Naive thymus-derived CD4-positive, alpha-beta T cell (primary cell): ENCODE data around the gene CD93. TPM values are rescaled to one million over a fixed set of nuclear protein-coding genes. Genes with fewer than 3 reads are reported as not detected.
A peak's percentile ranks its signal among the peaks of the same experiment; 100 is the strongest.

Experiments
- ATAC-seq: fragments of 150-1000 bp; cut with Tn5 transposase; 2 replicates; pipeline ENCODE4 v1.10.0; 2021; ENCODE audit warnings: mild to moderate bottlenecking, moderate library complexity
- CTCF ChIA-PET: fragments of 350-600 bp; sonication (Branson Sonifier 250); formaldehyde crosslinking; loops from one replicate; lab custom pipeline; 2021; ENCODE audit warnings: antibody characterized with exemption; lab: Charles Lee
- POLR2A ChIA-PET: fragments of 350-600 bp; sonication (Branson Sonifier 250); formaldehyde crosslinking; loops from one replicate; lab custom pipeline; 2021; ENCODE audit warnings: antibody characterized with exemption, inconsistent platforms; lab: Charles Lee
- DNase-seq, 9 donors: peaks; one replicate each; pipeline versions ENCODE4 v3.0.0 to v3.0.0-alpha.2; 2020 to 2022; ENCODE audit warnings: mixed read lengths in 1 of 9
- H3K27ac ChIP-seq: one replicate; pipeline ENCODE4 v1.7.0; 2013; ENCODE audit warnings: mild to moderate bottlenecking, low read depth, low read length, moderate library complexity
- H3K27me3 ChIP-seq, 2 donors: one replicate each; pipeline ENCODE4 v1.7.0; 2013; ENCODE audit warnings: low read length in 2 of 2, mild to moderate bottlenecking in 2 of 2, moderate library complexity in 2 of 2; ENCODE audit not compliant: control insufficient read depth in 2 of 2, insufficient read depth in 2 of 2
- H3K36me3 ChIP-seq, 3 experiments: 1 replicate in 2 of 3; 2 replicates in 1 of 3; pipeline ENCODE4 v1.7.0; 2013; ENCODE audit warnings: low read length in 3 of 3, mild to moderate bottlenecking in 3 of 3, moderate library complexity in 1 of 3; ENCODE audit not compliant: insufficient read depth in 3 of 3, control insufficient read depth in 2 of 3
- H3K4me1 ChIP-seq, 2 donors: one replicate each; pipeline ENCODE4 v1.7.0; 2013; ENCODE audit warnings: low read length in 2 of 2, mild to moderate bottlenecking in 2 of 2, moderate library complexity in 1 of 2; ENCODE audit not compliant: control insufficient read depth in 2 of 2, insufficient read depth in 2 of 2
- H3K4me3 ChIP-seq: 2 replicates; pipeline ENCODE4 v1.7.0; 2013; ENCODE audit warnings: mild to moderate bottlenecking, low read length
- H3K9me3 ChIP-seq, 3 experiments: 1 replicate in 2 of 3; 2 replicates in 1 of 3; pipeline ENCODE4 v1.7.0; 2013; ENCODE audit warnings: low read length in 3 of 3; ENCODE audit not compliant: control insufficient read depth in 2 of 3
- H3K27ac Mint-ChIP-seq, 9 donors: one replicate each; pipeline ENCODE4 v1.8.0; 2020 to 2022; ENCODE audit warnings: mixed read lengths in 9 of 9, mild to moderate bottlenecking in 8 of 9, moderate library complexity in 5 of 9, inconsistent platforms in 2 of 9
- H3K27me3 Mint-ChIP-seq, 5 donors: one replicate each; pipeline ENCODE4 v1.8.0; 2021 to 2022; ENCODE audit warnings: mixed read lengths in 5 of 5, mild to moderate bottlenecking in 1 of 5
- H3K36me3 Mint-ChIP-seq, 5 donors: one replicate each; pipeline ENCODE4 v1.8.0; 2020 to 2022; ENCODE audit warnings: mixed read lengths in 5 of 5, mild to moderate bottlenecking in 3 of 5, inconsistent platforms in 1 of 5
- H3K4me1 Mint-ChIP-seq, 7 donors: one replicate each; pipeline ENCODE4 v1.8.0; 2020 to 2022; ENCODE audit warnings: mixed read lengths in 7 of 7, mild to moderate bottlenecking in 3 of 7, inconsistent platforms in 1 of 7
- H3K4me3 Mint-ChIP-seq, 10 donors: one replicate each; pipeline ENCODE4 v1.8.0; 2020 to 2022; ENCODE audit warnings: mild to moderate bottlenecking in 10 of 10, mixed read lengths in 10 of 10, moderate library complexity in 6 of 10, inconsistent platforms in 2 of 10
- H3K9me3 Mint-ChIP-seq, 11 donors: one replicate each; pipeline ENCODE4 v1.8.0; 2020 to 2022; ENCODE audit warnings: mixed read lengths in 11 of 11, mild to moderate bottlenecking in 4 of 11, inconsistent platforms in 1 of 11, moderate library complexity in 1 of 11
- intact Hi-C, 2 donors: fragments of 100-400 bp; cut with micrococcal nuclease; formaldehyde crosslinking; loops; one replicate each; pipeline ENCODE4 v1.15.1; 2023
- polyA plus RNA-seq, 2 donors: library from polyadenylated mRNA; unstranded; fragments of 300-500 nt; fragmentation: Illumina TruSeq; gene quantifications; one replicate each; pipeline ENCODE4 v1.2.3, GENCODE V29; 2021
- total RNA-seq, 6 experiments: library from RNA in 5 of 6; stranded (reverse) in 5 of 6; gene quantifications; 1 replicate in 5 of 6; 2 replicates in 1 of 6; pipeline ENCODE4 v1.2.3 and lab custom pipeline; 2021 to 2026

CD93 gene, protein sequence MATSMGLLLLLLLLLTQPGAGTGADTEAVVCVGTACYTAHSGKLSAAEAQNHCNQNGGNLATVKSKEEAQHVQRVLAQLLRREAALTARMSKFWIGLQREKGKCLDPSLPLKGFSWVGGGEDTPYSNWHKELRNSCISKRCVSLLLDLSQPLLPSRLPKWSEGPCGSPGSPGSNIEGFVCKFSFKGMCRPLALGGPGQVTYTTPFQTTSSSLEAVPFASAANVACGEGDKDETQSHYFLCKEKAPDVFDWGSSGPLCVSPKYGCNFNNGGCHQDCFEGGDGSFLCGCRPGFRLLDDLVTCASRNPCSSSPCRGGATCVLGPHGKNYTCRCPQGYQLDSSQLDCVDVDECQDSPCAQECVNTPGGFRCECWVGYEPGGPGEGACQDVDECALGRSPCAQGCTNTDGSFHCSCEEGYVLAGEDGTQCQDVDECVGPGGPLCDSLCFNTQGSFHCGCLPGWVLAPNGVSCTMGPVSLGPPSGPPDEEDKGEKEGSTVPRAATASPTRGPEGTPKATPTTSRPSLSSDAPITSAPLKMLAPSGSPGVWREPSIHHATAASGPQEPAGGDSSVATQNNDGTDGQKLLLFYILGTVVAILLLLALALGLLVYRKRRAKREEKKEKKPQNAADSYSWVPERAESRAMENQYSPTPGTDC
- 10 to 100 TPM in 1 of 5 experiments, 1 to 10 TPM in 2, under 1 TPM in 2; 0.32 to 61.2 (median 4.6) TPM for total RNA-seq
- under 1 TPM in 1 of 2 donors, not detected in 1; 0.02 TPM for polyA plus RNA-seq
- not detected for total RNA-seq (lab: John Stamatoyannopoulos, UW)

DNA sequence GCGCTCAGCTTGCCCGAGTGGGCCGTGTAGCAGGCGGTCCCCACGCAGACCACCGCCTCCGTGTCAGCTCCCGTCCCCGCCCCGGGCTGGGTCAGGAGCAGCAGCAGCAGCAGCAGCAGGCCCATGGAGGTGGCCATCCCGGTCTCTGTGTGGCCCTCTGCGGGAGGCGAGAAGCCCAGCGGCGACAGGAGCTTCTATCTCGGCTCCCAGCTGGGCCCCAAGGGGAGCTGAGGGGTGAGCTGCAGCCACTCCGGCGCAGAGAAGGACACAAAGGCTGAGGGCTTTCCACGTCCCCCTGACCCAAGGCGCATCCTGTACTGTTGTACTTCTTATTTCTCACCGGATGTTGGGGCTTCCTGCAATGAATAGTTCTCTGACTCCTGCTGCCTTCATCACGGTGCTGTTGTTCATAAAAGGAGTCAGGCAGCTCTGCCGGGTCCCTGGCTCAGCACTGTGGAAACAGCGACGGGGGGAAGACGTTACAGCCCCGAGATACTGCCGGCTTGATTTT is at the start of gene CD93:
Gene CD93 (minus strand): TSS at position 269 of the 511 bp plus-strand sequence. CDS start 132 bp downstream, at position 137.
- Mint-ChIP-seq H3K4me1 (peaks cover 0 to 31% (median 6%) of the 10 kb centered on the region in 7 donors), H3K27me3 (peaks cover 0 to 14% (median 0%) of the 10 kb centered on the region in 5 donors), H3K27ac (peak within 1 kb of the TSS in 4 of 9 donors; percentile 12 to 94 (median 53)), H3K36me3 (no peaks in the 10 kb centered on the region), H3K9me3 (peaks cover 0 to 1% (median 0%) of the 10 kb centered on the region in 11 donors), H3K4me3 (peak within 1 kb of the TSS in 7 of 10 donors; percentile 16 to 86 (median 56))
- Histone ChIP-seq H3K27me3 (no peaks in the 10 kb centered on the region), H3K27ac (no peak within 1 kb of the TSS), H3K36me3 (no peaks in the 10 kb centered on the region), H3K4me3 (no peak within 1 kb of the TSS), H3K9me3 (no peaks in the 10 kb centered on the region), H3K4me1 (no peaks in the 10 kb centered on the region)
- peak in 1 of 9 donors; percentile 41 for DNase-seq
- ATAC-seq = peak; percentile 73
- ChIA-PET CTCF (no interaction called here), POLR2A (no interaction called here)
- intact Hi-C loops = loop anchor here in 1 of 2 donors (10.0 kb wide), 1 partner anchor 69 kb away; no protein-coding TSS in a partner anchor

GRCh38 chr20:23133560-23133998 is 47.5 kb upstream of the CD93 start:
- POLR2A ChIA-PET = no interaction called here
- Mint-ChIP-seq H3K36me3 (no peaks in the 10 kb centered on the region), H3K27ac (peak overlapping the region in 1 of 9 donors; percentile 51), H3K9me3 (no peaks in the 10 kb centered on the region), H3K27me3 (peaks cover 0 to 7% (median 0%) of the 10 kb centered on the region in 5 donors), H3K4me1 (peaks cover 0 to 23% (median 0%) of the 10 kb centered on the region in 7 donors), H3K4me3 (no peak overlapping the region)
- intact Hi-C loops = no loop called here
- no peak for ATAC-seq
- Histone ChIP-seq H3K4me3 (no peak overlapping the region), H3K27me3 (no peaks in the 10 kb centered on the region), H3K9me3 (no peaks in the 10 kb centered on the region), H3K36me3 (no peaks in the 10 kb centered on the region), H3K27ac (no peak overlapping the region), H3K4me1 (no peaks in the 10 kb centered on the region)
- DNase-seq = no peak
- CTCF ChIA-PET = no interaction called here

DNA sequence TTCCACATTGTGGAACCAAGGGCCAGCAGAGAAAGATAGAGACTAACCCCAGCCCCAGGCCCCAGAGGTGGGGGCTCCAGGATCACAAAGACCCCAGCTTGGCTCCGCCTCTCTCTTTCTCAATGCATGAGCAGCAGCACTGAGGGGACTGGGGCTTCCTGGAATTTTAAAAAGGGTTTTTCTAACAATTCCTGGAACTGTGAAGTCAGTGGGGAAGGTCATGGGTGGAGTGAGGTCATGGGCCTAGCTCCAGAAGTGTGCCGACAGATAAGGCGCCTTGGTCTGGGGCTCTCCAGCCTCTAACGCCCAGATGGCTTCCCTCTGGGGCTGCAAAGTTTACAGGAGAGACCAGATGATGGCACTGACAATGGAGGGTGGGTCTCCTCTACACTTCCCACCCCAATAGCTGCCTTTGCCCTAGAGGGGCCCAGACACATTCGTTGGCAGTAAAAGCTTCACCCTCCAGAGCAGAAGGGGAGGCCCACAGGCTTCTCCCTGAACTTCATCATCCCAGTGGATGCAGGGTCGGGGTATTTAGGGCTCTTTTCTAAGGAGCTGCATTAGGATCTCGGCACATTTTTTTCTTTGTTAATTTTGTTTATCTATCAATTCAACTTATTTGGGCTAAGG is 46.9 kb upstream of the CD93 start:
- intact Hi-C loops = no loop called here
- H3K27ac ChIP-seq = no peak overlapping the region
- no peaks in the 10 kb centered on the region for H3K36me3 ChIP-seq
- no peak overlapping the region for H3K4me3 ChIP-seq
- ChIA-PET CTCF (no interaction called here), POLR2A (no interaction called here)
- no peaks in the 10 kb centered on the region for H3K9me3 Mint-ChIP-seq
- no peaks in the 10 kb centered on the region for H3K4me1 ChIP-seq
- DNase-seq (no peak), ATAC-seq (no peak)
- H3K4me3 Mint-ChIP-seq = no peak overlapping the region
- H3K4me1 Mint-ChIP-seq = peaks cover 0 to 26% (median 0%) of the 10 kb centered on the region in 7 donors
- H3K27me3 Mint-ChIP-seq = peaks cover 0 to 7% (median 0%) of the 10 kb centered on the region in 5 donors
- no peaks in the 10 kb centered on the region for H3K36me3 Mint-ChIP-seq
- H3K27me3 ChIP-seq = no peaks in the 10 kb centered on the region
- no peaks in the 10 kb centered on the region for H3K9me3 ChIP-seq
- no peak overlapping the region for H3K27ac Mint-ChIP-seq

- POLR2A ChIA-PET = no interaction called here
- no peaks in the 10 kb centered on the region for H3K36me3 ChIP-seq
- Mint-ChIP-seq H3K4me1 (peaks cover 0 to 26% (median 0%) of the 10 kb centered on the region in 7 donors), H3K36me3 (no peaks in the 10 kb centered on the region), H3K4me3 (no peak overlapping the region), H3K9me3 (no peaks in the 10 kb centered on the region), H3K27me3 (peaks cover 0 to 7% (median 0%) of the 10 kb centered on the region in 5 donors), H3K27ac (no peak overlapping the region)
- no peaks in the 10 kb centered on the region for H3K9me3 ChIP-seq
- ATAC-seq (peak; percentile 64), DNase-seq (no peak)
- H3K4me3 ChIP-seq = no peak overlapping the region
- no peak overlapping the region for H3K27ac ChIP-seq
- intact Hi-C loops = no loop called here
- no peaks in the 10 kb centered on the region for H3K4me1 ChIP-seq
- no peaks in the 10 kb centered on the region for H3K27me3 ChIP-seq
- CTCF ChIA-PET = no interaction called here
Observed at GRCh38 chr20:23132293-23132929, 46.3 kb upstream of the CD93 start.

GRCh38 chr20:23131766-23132165 is 45.6 kb upstream of the CD93 start:
- H3K9me3 ChIP-seq = no peaks in the 10 kb centered on the region
- Mint-ChIP-seq H3K36me3 (no peaks in the 10 kb centered on the region), H3K4me1 (peaks cover 0 to 26% (median 0%) of the 10 kb centered on the region in 7 donors), H3K27me3 (peaks cover 0 to 7% (median 0%) of the 10 kb centered on the region in 5 donors), H3K27ac (no peak overlapping the region), H3K4me3 (no peak overlapping the region), H3K9me3 (no peaks in the 10 kb centered on the region)
- H3K27ac ChIP-seq = no peak overlapping the region
- DNase-seq (no peak), ATAC-seq (no peak)
- no peaks in the 10 kb centered on the region for H3K4me1 ChIP-seq
- H3K27me3 ChIP-seq = no peaks in the 10 kb centered on the region
- ChIA-PET POLR2A (no interaction called here), CTCF (no interaction called here)
- intact Hi-C loops = no loop called here
- H3K4me3 ChIP-seq = no peak overlapping the region
- no peaks in the 10 kb centered on the region for H3K36me3 ChIP-seq

DNA sequence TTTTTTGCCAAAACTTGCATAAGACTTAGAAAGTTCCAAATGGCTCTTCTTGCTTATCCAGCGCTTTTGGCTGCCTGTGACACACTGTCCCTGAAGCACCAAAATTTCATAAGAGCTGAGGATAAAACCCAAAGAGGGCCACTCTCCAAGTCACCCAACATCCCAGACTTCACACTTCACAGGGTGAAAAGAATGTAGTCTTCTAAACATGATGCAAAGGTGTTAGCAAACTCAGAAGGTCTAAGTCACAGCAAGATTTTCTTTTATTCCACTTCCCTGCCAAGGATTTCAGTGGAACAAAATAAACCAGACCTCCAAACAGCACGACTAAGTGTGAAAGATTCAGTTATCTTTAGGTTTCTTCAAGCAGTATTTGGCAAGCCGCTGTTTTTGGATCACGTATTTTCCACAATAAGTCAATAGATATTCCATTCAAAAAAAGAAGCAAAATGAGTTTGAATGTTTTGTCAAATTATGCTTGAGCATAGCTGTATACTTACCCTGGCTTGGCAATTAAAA is 44.6 kb upstream of the CD93 start:
- intact Hi-C loops = no loop called here
- no peak overlapping the region for H3K4me3 Mint-ChIP-seq
- Histone ChIP-seq H3K9me3 (no peaks in the 10 kb centered on the region), H3K4me3 (no peak overlapping the region), H3K27ac (no peak overlapping the region), H3K36me3 (no peaks in the 10 kb centered on the region), H3K4me1 (no peaks in the 10 kb centered on the region), H3K27me3 (no peaks in the 10 kb centered on the region)
- DNase-seq (no peak), ATAC-seq (no peak)
- POLR2A ChIA-PET = no interaction called here
- no peak overlapping the region for H3K27ac Mint-ChIP-seq
- CTCF ChIA-PET = no interaction called here
- H3K27me3 Mint-ChIP-seq = peaks cover 0 to 7% (median 0%) of the 10 kb centered on the region in 5 donors
- H3K9me3 Mint-ChIP-seq = no peaks in the 10 kb centered on the region
- no peaks in the 10 kb centered on the region for H3K36me3 Mint-ChIP-seq
- peaks cover 0 to 26% (median 0%) of the 10 kb centered on the region in 7 donors for H3K4me1 Mint-ChIP-seq
